HG03521 (cell line): ENCODE measurements around the gene CFAP126.
"Not testable (repeated sequence)": the region's sequence is repeated elsewhere in the genome, so short reads cannot be mapped to it uniquely, and the experiment has no call there.

Experiments used
- ATAC-seq: cut with Tn5 transposase; IDR thresholded peaks from one replicate; pipeline ENCODE4 v1.9.1; 2021; ENCODE audit warnings: mild to moderate bottlenecking, moderate library complexity; ENCODE audit not compliant: unreplicated experiment

CFAP126 gene

GRCh38 chr1:161367684-161368400 is at the start of gene CFAP126:
TSS of gene CFAP126 (minus strand) at chr1:161367876. CDS start at chr1:161367868, 8 bp downstream.
- peak; percentile 87 for ATAC-seq

GRCh38 chr1:161413050-161413449 is 45.4 kb upstream of the CFAP126 start:
- not testable (repeated sequence) for ATAC-seq

GRCh38 chr1:161410636-161410970 is 42.9 kb upstream of the CFAP126 start:
- ATAC-seq: not testable (repeated sequence)

GRCh38 chr1:161409848-161410635 is 42.4 kb upstream of the CFAP126 start:
- ATAC-seq: not testable (repeated sequence)

- ATAC-seq: no peak
Observed at GRCh38 chr1:161408429-161409052, 40.9 kb upstream of the CFAP126 start.

- ATAC-seq: no peak
Observed at GRCh38 chr1:161407451-161407985, 39.8 kb upstream of the CFAP126 start.

- not testable (repeated sequence) for ATAC-seq
Observed at GRCh38 chr1:161406551-161406950, 38.9 kb upstream of the CFAP126 start.

GRCh38 chr1:161404051-161404597 is 36.4 kb upstream of the CFAP126 start:
- ATAC-seq: no peak

- no peak for ATAC-seq
Observed at GRCh38 chr1:161402446-161402845, 34.8 kb upstream of the CFAP126 start.

GRCh38 chr1:161399257-161399998 is 31.8 kb upstream of the CFAP126 start:
- peak; percentile 68 for ATAC-seq

GRCh38 chr1:161398900-161399256 is 31.2 kb upstream of the CFAP126 start:
- ATAC-seq: no peak

GRCh38 chr1:161397038-161397437 is 29.4 kb upstream of the CFAP126 start:
- not testable (repeated sequence) for ATAC-seq

- no peak for ATAC-seq
Observed at GRCh38 chr1:161393151-161393550, 25.5 kb upstream of the CFAP126 start.

GRCh38 chr1:161391611-161392010 is 23.9 kb upstream of the CFAP126 start:
- ATAC-seq: no peak

- ATAC-seq: not testable (repeated sequence)
Observed at GRCh38 chr1:161391136-161391535, 23.5 kb upstream of the CFAP126 start.

- ATAC-seq: no peak
Observed at GRCh38 chr1:161390559-161390858, 22.8 kb upstream of the CFAP126 start.

GRCh38 chr1:161389691-161390558 is 22.2 kb upstream of the CFAP126 start:
- peak; percentile 91 for ATAC-seq

GRCh38 chr1:161389158-161389557 is 21.5 kb upstream of the CFAP126 start:
- not testable (repeated sequence) for ATAC-seq

GRCh38 chr1:161388639-161389038 is 21.0 kb upstream of the CFAP126 start:
- ATAC-seq: no peak
